Breast epithelium (tissue), 3 donors: ENCODE results near the gene F2RL3.

ENCODE experiments used
- CTCF ChIP-seq, 3 donors: fragments of 450-650 bp; IDR thresholded peaks; one replicate each; pipeline ENCODE4 v1.5.1; 2016 to 2017; ENCODE audit warnings: antibody characterized with exemption in 3 of 3, mild to moderate bottlenecking in 3 of 3, moderate library complexity in 3 of 3
- POLR2A ChIP-seq: fragments of 450-650 bp; IDR thresholded peaks from one replicate; pipeline ENCODE4 v1.6.1; 2016; ENCODE audit warnings: antibody characterized with exemption, mild to moderate bottlenecking, moderate library complexity
- POLR2AphosphoS5 ChIP-seq, 3 donors: sonication (generic); formaldehyde crosslinking; IDR thresholded peaks; one replicate each; pipeline ENCODE4 v1.6.1; 2017; ENCODE audit warnings: antibody characterized with exemption in 3 of 3

- TF ChIP-seq POLR2A, result no peak
- TF ChIP-seq CTCF (IDR thresholded peaks at IDR 0.05), result no peak
- TF ChIP-seq POLR2AphosphoS5 (IDR thresholded peaks at IDR 0.05), result no peak
Measured at GRCh38 chr19:16878181-16878965, 10.4 kb upstream of the F2RL3 start.
